Small intestine (tissue), 7 donors: Measurements from ENCODE around the gene PRDX2. TPM values are rescaled to one million over a fixed set of nuclear protein-coding genes. Genes with fewer than 3 reads are reported as not detected.

Experiments
- DNase-seq, 2 donors: peaks; one replicate each; pipeline versions ENCODE4 v3.0.0 to v3.0.0-alpha.2; 2013
- FAIRE-seq: peaks from 2 replicates; lab custom pipeline; 2012; peaks lifted over from hg19 to GRCh38; lab: Jason Lieb, UNC
- H3K27ac ChIP-seq, 3 donors: one replicate each; pipeline ENCODE4 v1.5.1; 2013; ENCODE audit warnings: low read length in 2 of 3, mild to moderate bottlenecking in 2 of 3, control low read depth in 1 of 3, inconsistent platforms in 1 of 3, low read depth in 1 of 3, moderate library complexity in 1 of 3
- H3K27me3 ChIP-seq, 3 donors: one replicate each; pipeline ENCODE4 v1.6.1; 2013; ENCODE audit warnings: low read length in 3 of 3, inconsistent platforms in 1 of 3; ENCODE audit not compliant: control insufficient read depth in 3 of 3, insufficient read depth in 3 of 3
- H3K36me3 ChIP-seq, 3 donors: one replicate each; pipeline ENCODE4 v1.6.1; 2013; ENCODE audit warnings: low read length in 3 of 3, inconsistent platforms in 1 of 3, low read depth in 1 of 3, mild to moderate bottlenecking in 1 of 3, moderate library complexity in 1 of 3; ENCODE audit not compliant: control insufficient read depth in 3 of 3, insufficient read depth in 2 of 3
- H3K4me1 ChIP-seq, 3 donors: one replicate each; pipeline ENCODE4 v1.6.1; 2013; ENCODE audit warnings: low read length in 2 of 3, inconsistent platforms in 1 of 3, low read depth in 1 of 3, mild to moderate bottlenecking in 1 of 3, moderate library complexity in 1 of 3; ENCODE audit not compliant: control insufficient read depth in 3 of 3, insufficient read depth in 2 of 3
- H3K4me3 ChIP-seq, 3 donors: one replicate each; pipeline ENCODE4 v1.5.1; 2013; ENCODE audit warnings: low read length in 3 of 3, control low read depth in 1 of 3, inconsistent platforms in 1 of 3, low read depth in 1 of 3, mild to moderate bottlenecking in 1 of 3, moderate library complexity in 1 of 3
- H3K9me3 ChIP-seq, 2 donors: one replicate each; pipeline ENCODE4 v1.6.1; 2013; ENCODE audit warnings: low read depth in 1 of 2, low read length in 1 of 2; ENCODE audit not compliant: control insufficient read depth in 2 of 2, insufficient read depth in 1 of 2
- WGBS, 3 donors: extraction: QIAGEN DNeasy Blood & Tissue Kit; methylation state at CpG; one replicate each; pipeline ENCODE4 v1.1.7; 2013; 5-methylcytosine and 5-hydroxymethylcytosine counted together
- polyA plus RNA-seq, 4 donors: library from polyadenylated mRNA; stranded (reverse) in 3 of 4; unstranded in 1 of 4; fragments of 200-250 nt in 3 of 4; fragments of 120-200 nt in 1 of 4; gene quantifications; one replicate each; pipeline versions ENCODE4 v1.2.1 to v1.2.3, GENCODE V29; 2013
- donor health status: healthy with polysubstance abuse.
- donor health status: control.
- donor health status: control.
- donor health status: Bipolar disorder and iron deficiency.
- donor health status: healthy.

PRDX2 gene
- polyA plus RNA-seq, 4 donors = 285 to 523 (median 416) TPM

DNA sequence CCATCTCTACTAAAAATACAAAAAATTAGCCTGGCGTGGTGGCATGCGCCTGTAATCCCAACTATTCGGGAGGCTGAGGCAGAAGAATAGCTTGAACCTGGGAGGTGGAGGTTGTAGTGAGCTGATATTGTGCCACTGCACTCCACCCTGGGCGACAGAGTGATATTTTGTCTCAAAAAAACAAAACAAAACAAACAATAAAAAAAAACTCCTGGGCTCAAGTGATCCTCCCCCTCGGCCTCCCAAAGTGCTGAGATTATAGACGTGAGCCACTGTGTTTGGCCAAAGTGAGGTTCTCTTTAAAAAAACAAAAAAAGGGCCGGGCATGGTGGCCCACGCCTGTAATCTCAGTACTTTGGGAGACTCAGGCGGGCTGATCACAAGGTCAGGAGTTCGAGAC is 14.1 kb downstream of the PRDX2 start:
- FAIRE-seq (no peak), DNase-seq (no peak)
- Histone ChIP-seq H3K27ac (peak overlapping the region; percentile 35 to 100 (median 87)), H3K4me3 (no peak overlapping the region), H3K9me3 (no peaks in the 10 kb centered on the region), H3K27me3 (no peaks in the 10 kb centered on the region), H3K4me1 (peaks cover 18 to 73% (median 19%) of the 10 kb centered on the region in 3 donors), H3K36me3 (peaks cover 0 to 1% (median 0%) of the 10 kb centered on the region in 3 donors)
- WGBS, 3 donors = 70 to 76% (median 74%) methylated on average over 10 of the region's 10 CpGs

- DNase-seq (peak in 1 of 2 donors; percentile 43), FAIRE-seq (no peak)
- H3K4me1 ChIP-seq = peaks cover 18 to 76% (median 19%) of the 10 kb centered on the region in 3 donors
- H3K4me3 ChIP-seq = no peak overlapping the region
- 82 to 93% (median 87%) methylated on average over 3 of the region's 3 CpGs for WGBS, 3 donors
- H3K9me3 ChIP-seq = no peaks in the 10 kb centered on the region
- no peaks in the 10 kb centered on the region for H3K36me3 ChIP-seq
- H3K27me3 ChIP-seq = no peaks in the 10 kb centered on the region
- peak overlapping the region; percentile 87 to 100 (median 95) for H3K27ac ChIP-seq
These were observed 14.6 kb downstream of the PRDX2 start for GRCh38 chr19:12786952-12787351.

DNA sequence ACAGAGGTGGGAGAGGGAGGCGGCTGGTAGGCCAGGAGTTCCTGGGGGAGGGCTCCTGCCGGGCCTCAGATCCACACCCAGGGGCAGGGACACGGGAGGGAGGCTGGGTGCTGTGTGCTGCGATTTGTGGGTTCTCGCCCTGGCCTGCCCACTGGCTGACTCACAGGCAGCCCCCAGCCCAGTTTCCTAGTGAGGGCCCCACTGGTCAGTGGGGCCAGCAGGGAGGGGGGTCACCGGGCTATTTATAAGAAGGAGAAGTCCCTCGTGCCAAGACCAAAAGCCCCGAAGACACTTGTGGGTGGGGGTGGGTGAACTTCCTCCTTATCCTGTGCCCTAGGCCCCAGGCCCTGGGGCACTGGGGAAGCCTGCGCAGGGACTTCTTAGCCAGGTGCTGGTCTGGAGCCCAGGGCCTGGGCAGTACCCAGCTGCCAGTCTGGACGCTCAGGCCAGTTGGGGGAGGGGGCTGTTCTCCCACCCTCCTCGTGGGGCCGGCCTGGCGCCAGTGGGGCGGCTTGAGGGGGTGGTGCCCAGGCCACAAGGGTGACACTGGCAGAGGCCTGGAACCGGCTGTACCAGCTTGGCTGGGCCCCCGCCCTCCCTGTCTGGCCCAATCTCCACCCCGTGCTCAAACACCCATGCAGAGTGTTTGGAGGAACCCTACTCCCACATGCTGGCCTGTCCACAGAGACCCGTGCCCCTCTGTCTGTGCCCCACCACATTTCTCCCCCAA is 15.3 kb downstream of the PRDX2 start:
- WGBS, 3 donors = 17 to 37% (median 23%) methylated on average over 16 to 18 of the region's 18 CpGs
- Histone ChIP-seq H3K27me3 (no peaks in the 10 kb centered on the region), H3K4me1 (peaks cover 18 to 80% (median 19%) of the 10 kb centered on the region in 3 donors), H3K27ac (peak overlapping the region; percentile 87 to 100 (median 95)), H3K36me3 (no peaks in the 10 kb centered on the region), H3K9me3 (no peaks in the 10 kb centered on the region), H3K4me3 (no peak overlapping the region)
- FAIRE-seq = no peak
- peak; percentile 46 to 62 for DNase-seq

- DNase-seq = peak; percentile 70 to 83
- FAIRE-seq = no peak
- Histone ChIP-seq H3K36me3 (no peaks in the 10 kb centered on the region), H3K4me3 (no peak overlapping the region), H3K27ac (peak overlapping the region; percentile 87 to 100 (median 95)), H3K27me3 (no peaks in the 10 kb centered on the region), H3K9me3 (no peaks in the 10 kb centered on the region), H3K4me1 (peaks cover 18 to 75% (median 19%) of the 10 kb centered on the region in 3 donors)
- WGBS, 3 donors = 21 to 47% (median 28%) methylated on average over 4 of the region's 4 CpGs
These were observed 16.1 kb downstream of the PRDX2 start for GRCh38 chr19:12785431-12786031.

GRCh38 chr19:12784871-12785430 is 16.6 kb downstream of the PRDX2 start:
- peaks cover 18 to 72% (median 19%) of the 10 kb centered on the region in 3 donors for H3K4me1 ChIP-seq
- H3K27ac ChIP-seq = peak overlapping the region; percentile 87 to 100 (median 95)
- no peaks in the 10 kb centered on the region for H3K9me3 ChIP-seq
- no peak overlapping the region for H3K4me3 ChIP-seq
- WGBS, 3 donors = 27 to 42% (median 36%) methylated on average over 5 of the region's 5 CpGs
- FAIRE-seq = no peak
- H3K36me3 ChIP-seq = no peaks in the 10 kb centered on the region
- DNase-seq = peak in 1 of 2 donors; percentile 31
- no peaks in the 10 kb centered on the region for H3K27me3 ChIP-seq

GRCh38 chr19:12784394-12784870 is 17.2 kb downstream of the PRDX2 start:
- 51 to 53% (median 51%) methylated on average over 10 of the region's 10 CpGs for WGBS, 3 donors
- H3K4me1 ChIP-seq = peaks cover 18 to 73% (median 19%) of the 10 kb centered on the region in 3 donors
- H3K27ac ChIP-seq = peak overlapping the region; percentile 87 to 100 (median 95)

DNA sequence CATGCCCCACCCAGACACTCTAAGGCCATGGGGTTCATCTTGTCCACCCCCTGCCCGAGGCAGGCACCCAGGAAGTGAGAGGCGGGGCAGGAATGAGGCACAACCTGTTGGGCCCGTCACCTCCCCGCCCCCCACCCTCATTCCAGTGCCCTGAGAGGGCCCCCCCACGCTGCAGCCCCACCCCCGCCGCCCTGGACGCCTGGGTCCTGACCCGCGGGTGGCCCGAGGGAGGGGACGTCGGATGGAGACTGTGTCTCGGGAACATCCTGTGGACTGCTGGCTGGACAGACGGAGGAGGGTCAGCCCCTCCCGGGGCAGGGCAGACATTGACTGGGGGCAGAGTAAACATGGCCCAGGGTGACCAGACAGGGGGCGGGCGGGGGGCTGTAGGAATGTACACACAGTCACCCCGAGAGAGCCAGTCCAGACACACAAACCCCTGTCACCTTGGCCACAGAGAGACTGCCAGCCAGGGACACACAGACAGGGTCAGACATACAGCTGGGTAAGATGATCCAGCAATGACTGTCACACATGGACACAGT is 17.7 kb downstream of the PRDX2 start:
- no peaks in the 10 kb centered on the region for H3K9me3 ChIP-seq
- no peak for FAIRE-seq
- 10 to 19% (median 19%) methylated on average over 15 to 19 of the region's 19 CpGs for WGBS, 3 donors

More at GRCh38 chr19:12784394-12784870, 17.2 kb downstream of the PRDX2 start:
- H3K9me3 ChIP-seq = no peaks in the 10 kb centered on the region
- FAIRE-seq (no peak), DNase-seq (peak in 1 of 2 donors; percentile 65)
- no peak overlapping the region for H3K4me3 ChIP-seq
- H3K36me3 ChIP-seq = no peaks in the 10 kb centered on the region
- H3K27me3 ChIP-seq = no peaks in the 10 kb centered on the region

DNA sequence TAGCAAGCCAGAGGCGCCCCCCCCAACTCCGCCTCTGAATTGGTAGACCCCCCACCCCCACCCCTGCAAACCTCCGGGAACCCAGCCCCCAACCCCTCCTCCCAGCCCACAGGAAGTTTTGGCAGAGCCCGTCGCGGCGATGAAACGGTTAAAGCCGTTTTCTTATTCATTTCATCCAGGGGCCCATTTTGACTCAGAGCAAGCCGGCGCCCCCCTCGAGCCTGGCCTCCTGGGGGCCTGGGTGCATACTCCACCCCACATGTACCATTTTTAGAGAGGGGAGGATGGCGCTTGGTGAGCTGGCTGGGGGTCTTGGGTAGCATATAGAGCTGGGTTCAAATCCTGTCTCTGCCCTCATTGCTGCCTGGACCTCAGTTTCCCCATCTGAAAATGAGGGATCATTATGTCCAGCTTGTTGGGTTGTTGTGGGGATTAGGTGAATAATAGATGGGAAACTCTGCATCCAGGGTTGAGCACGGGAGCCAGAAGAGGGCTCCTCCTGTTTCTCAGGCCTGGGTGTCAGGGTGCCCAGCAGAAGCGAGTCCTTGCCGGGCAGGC is 18.2 kb downstream of the PRDX2 start:
- Histone ChIP-seq H3K27ac (peak overlapping the region; percentile 87 to 100 (median 87)), H3K27me3 (no peaks in the 10 kb centered on the region), H3K36me3 (no peaks in the 10 kb centered on the region), H3K9me3 (no peaks in the 10 kb centered on the region), H3K4me3 (peak overlapping the region in 1 of 3 donors; percentile 55), H3K4me1 (peaks cover 16 to 74% (median 19%) of the 10 kb centered on the region in 3 donors)
- FAIRE-seq (no peak), DNase-seq (peak in 1 of 2 donors; percentile 18)
- 11 to 16% (median 13%) methylated on average over 13 to 16 of the region's 16 CpGs for WGBS, 3 donors

More for the DNA sequence above, 17.7 kb downstream of the PRDX2 start:
- no peaks in the 10 kb centered on the region for H3K27me3 ChIP-seq
- H3K4me3 ChIP-seq = no peak overlapping the region
- H3K27ac ChIP-seq = peak overlapping the region; percentile 87 to 100 (median 95)
- H3K4me1 ChIP-seq = peaks cover 18 to 74% (median 19%) of the 10 kb centered on the region in 3 donors
- H3K36me3 ChIP-seq = no peaks in the 10 kb centered on the region
- peak; percentile 37 to 66 for DNase-seq
